Neural progenitor cell (in vitro differentiated cells): ENCODE data around the gene TTC31. TPM values are rescaled to one million over a fixed set of nuclear protein-coding genes. Genes with fewer than 3 reads are reported as not detected.

ENCODE experiments used
- DNase-seq: peaks from one replicate; pipeline ENCODE4 v3.0.0-alpha.2; 2016; ENCODE audit warnings: low spot score
- H2AFZ ChIP-seq: fragments of 200-600 bp; sonication (generic); replicated peaks from 2 replicates; pipeline ENCODE4 v1.6.1; 2016; ENCODE audit warnings: antibody characterized with exemption
- H3F3A ChIP-seq: fragments of 200-600 bp; sonication (generic); 2 replicates; pipeline ENCODE4 v1.6.1; 2016; ENCODE audit warnings: antibody characterized with exemption, low read depth
- H3K27ac ChIP-seq: fragments of 200-600 bp; sonication (generic); 2 replicates; pipeline ENCODE4 v1.5.1; 2016; ENCODE audit warnings: mild to moderate bottlenecking
- H3K27me3 ChIP-seq: fragments of 200-600 bp; sonication (generic); 2 replicates; pipeline ENCODE4 v1.6.1; 2016; ENCODE audit warnings: mild to moderate bottlenecking, moderate library complexity
- H3K36me3 ChIP-seq: fragments of 200-600 bp; sonication (generic); 2 replicates; pipeline ENCODE4 v1.5.1; 2016
- H3K4me1 ChIP-seq: fragments of 200-600 bp; sonication (generic); 2 replicates; pipeline ENCODE4 v1.6.1; 2016; ENCODE audit warnings: mixed run types
- H3K4me2 ChIP-seq: fragments of 200-600 bp; sonication (generic); 2 replicates; pipeline ENCODE4 v1.6.1; 2016
- H3K4me3 ChIP-seq: fragments of 200-600 bp; sonication (generic); 2 replicates; pipeline ENCODE4 v1.5.1; 2016
- H3K79me2 ChIP-seq: fragments of 200-600 bp; sonication (generic); 2 replicates; pipeline ENCODE4 v1.6.1; 2016; ENCODE audit warnings: low read depth
- H3K9ac ChIP-seq: fragments of 200-600 bp; sonication (generic); 2 replicates; pipeline ENCODE4 v1.6.1; 2016
- H3K9me3 ChIP-seq: fragments of 200-600 bp; sonication (generic); 2 replicates; pipeline ENCODE4 v1.5.1; 2016; ENCODE audit warnings: low read depth
- H4K20me1 ChIP-seq: fragments of 200-600 bp; sonication (generic); 2 replicates; pipeline ENCODE4 v1.6.1; 2016; ENCODE audit warnings: low read depth
- H3K27ac Mint-ChIP-seq: 3 replicates; pipeline ENCODE4 v1.8.0; 2021; ENCODE audit warnings: mixed read lengths
- H3K27me3 Mint-ChIP-seq: 2 replicates; pipeline ENCODE4 v1.8.0; 2022; ENCODE audit warnings: low read depth, mild to moderate bottlenecking, inconsistent platforms, moderate library complexity, mixed read lengths; ENCODE audit not compliant: insufficient read depth
- H3K36me3 Mint-ChIP-seq: 3 replicates; pipeline ENCODE4 v1.8.0; 2021; ENCODE audit warnings: mixed read lengths
- H3K4me1 Mint-ChIP-seq: 3 replicates; pipeline ENCODE4 v1.8.0; 2021; ENCODE audit warnings: mixed read lengths
- H3K4me3 Mint-ChIP-seq: 3 replicates; pipeline ENCODE4 v1.8.0; 2021; ENCODE audit warnings: mild to moderate bottlenecking, moderate library complexity, mixed read lengths
- H3K9me3 Mint-ChIP-seq: 3 replicates; pipeline ENCODE4 v1.8.0; 2020; ENCODE audit warnings: mixed read lengths
- EZH2 ChIP-seq: fragments of 200-600 bp; sonication (generic); IDR thresholded peaks from 2 replicates; pipeline ENCODE4 v1.6.1; 2017; ENCODE audit warnings: antibody characterized with exemption, mild to moderate bottlenecking, moderate library complexity
- EZH2phosphoT487 ChIP-seq: fragments of 200-600 bp; sonication (generic); IDR thresholded peaks from 2 replicates; pipeline ENCODE4 v1.6.1; 2017; ENCODE audit warnings: antibody characterized with exemption
- total RNA-seq: library from RNA; depleted of rRNA; stranded (reverse); fragments of >200 nt; gene quantifications from 2 replicates; pipeline ENCODE4 v1.2.3, GENCODE V29; 2015; ENCODE audit warnings: low replicate concordance
- TF ChIP-seq, protein P1 (sequence below): fragments of 200-600 bp; sonication (generic); IDR thresholded peaks from 2 replicates; pipeline ENCODE4 v1.5.1; 2017; ENCODE audit warnings: antibody characterized with exemption, mild to moderate bottlenecking

The TTC31 gene
- total RNA-seq, 1 donor from 2014 or later: 22.6 TPM

DNA sequence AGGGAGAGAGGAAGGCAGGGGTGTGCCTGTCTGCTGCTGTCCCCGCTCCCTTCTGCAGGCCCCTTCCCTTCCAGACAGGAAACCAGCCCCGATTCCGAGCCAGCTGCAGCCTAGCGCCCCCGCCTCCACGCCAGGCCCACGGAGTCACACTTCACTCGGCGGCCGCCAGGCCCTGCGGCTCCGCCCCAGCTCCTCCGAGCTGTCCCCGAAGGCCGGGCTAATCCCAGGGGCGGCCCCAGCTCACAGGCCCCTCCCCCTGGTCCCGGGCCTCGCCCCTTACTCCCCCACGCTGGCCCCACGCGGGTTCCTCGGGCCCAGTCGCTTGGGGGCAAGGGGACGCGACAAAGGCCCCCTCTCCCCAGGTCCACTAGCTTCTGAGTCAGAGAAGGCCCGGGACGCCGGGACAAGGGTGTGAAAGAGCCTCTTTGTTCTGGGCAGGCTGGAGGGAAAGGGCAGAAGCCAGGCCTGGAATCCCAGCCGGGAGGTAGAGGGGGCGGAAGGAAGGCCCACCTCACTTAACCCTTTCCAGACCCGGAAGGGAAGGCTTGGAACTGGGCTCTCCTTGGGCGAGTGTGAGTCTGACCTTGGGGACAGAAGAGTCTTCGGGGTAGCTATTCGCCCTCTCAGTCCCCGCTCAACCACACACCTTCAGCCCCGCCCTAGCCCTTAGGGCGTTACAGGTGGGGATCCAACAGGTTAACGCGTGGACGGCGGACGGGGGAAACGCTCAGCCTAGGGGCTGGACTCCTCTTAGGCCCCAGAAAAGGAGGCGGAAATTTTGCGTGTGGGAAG, 42.3 kb upstream of the TTC31 start:
- no peaks in the 10 kb centered on the region for H3K36me3 ChIP-seq
- peaks cover 39% of the 10 kb centered on the region for H3F3A ChIP-seq
- peak overlapping the region; percentile 80 for H3K9ac ChIP-seq
- H4K20me1 ChIP-seq: peaks cover 18% of the 10 kb centered on the region
- H3K27ac Mint-ChIP-seq: peak overlapping the region; percentile 96
- H3K4me2 ChIP-seq: peak overlapping the region; percentile 98
- peak overlapping the region; percentile 92 for H3K4me3 Mint-ChIP-seq
- H3K4me1 ChIP-seq: peaks cover 18% of the 10 kb centered on the region
- TF ChIP-seq, protein P1, sequence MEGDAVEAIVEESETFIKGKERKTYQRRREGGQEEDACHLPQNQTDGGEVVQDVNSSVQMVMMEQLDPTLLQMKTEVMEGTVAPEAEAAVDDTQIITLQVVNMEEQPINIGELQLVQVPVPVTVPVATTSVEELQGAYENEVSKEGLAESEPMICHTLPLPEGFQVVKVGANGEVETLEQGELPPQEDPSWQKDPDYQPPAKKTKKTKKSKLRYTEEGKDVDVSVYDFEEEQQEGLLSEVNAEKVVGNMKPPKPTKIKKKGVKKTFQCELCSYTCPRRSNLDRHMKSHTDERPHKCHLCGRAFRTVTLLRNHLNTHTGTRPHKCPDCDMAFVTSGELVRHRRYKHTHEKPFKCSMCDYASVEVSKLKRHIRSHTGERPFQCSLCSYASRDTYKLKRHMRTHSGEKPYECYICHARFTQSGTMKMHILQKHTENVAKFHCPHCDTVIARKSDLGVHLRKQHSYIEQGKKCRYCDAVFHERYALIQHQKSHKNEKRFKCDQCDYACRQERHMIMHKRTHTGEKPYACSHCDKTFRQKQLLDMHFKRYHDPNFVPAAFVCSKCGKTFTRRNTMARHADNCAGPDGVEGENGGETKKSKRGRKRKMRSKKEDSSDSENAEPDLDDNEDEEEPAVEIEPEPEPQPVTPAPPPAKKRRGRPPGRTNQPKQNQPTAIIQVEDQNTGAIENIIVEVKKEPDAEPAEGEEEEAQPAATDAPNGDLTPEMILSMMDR: peak; percentile 32
- TF ChIP-seq EZH2: no peak
- H3K27ac ChIP-seq: peak overlapping the region; percentile 98
- no peaks in the 10 kb centered on the region for H3K9me3 Mint-ChIP-seq
- H3K79me2 ChIP-seq: peaks cover 36% of the 10 kb centered on the region
- peaks cover 36% of the 10 kb centered on the region for H3K4me1 Mint-ChIP-seq
- peaks cover 4% of the 10 kb centered on the region for H3K36me3 Mint-ChIP-seq
- no peaks in the 10 kb centered on the region for H3K9me3 ChIP-seq
- H3K4me3 ChIP-seq: peak overlapping the region; percentile 77
- peaks cover 20% of the 10 kb centered on the region for H3K27me3 ChIP-seq
- H3K27me3 Mint-ChIP-seq: peaks cover 29% of the 10 kb centered on the region
- peak overlapping the region; percentile 92 for H2AFZ ChIP-seq
- DNase-seq: peak; percentile 94

GRCh38 chr2:74441170-74441689, 41.7 kb upstream of the TTC31 start:
- Histone ChIP-seq H3K36me3 (no peaks in the 10 kb centered on the region), H3K79me2 (peaks cover 36% of the 10 kb centered on the region), H3K4me2 (peak overlapping the region; percentile 98), H3K4me3 (peak overlapping the region; percentile 77), H3K27ac (peak overlapping the region; percentile 98), H3K4me1 (peaks cover 18% of the 10 kb centered on the region), H2AFZ (peak overlapping the region; percentile 92), H3K9me3 (no peaks in the 10 kb centered on the region), H4K20me1 (peaks cover 18% of the 10 kb centered on the region), H3K27me3 (peaks cover 22% of the 10 kb centered on the region), H3K9ac (peak overlapping the region; percentile 36), H3F3A (peaks cover 39% of the 10 kb centered on the region)
- H3K4me1 Mint-ChIP-seq: peaks cover 36% of the 10 kb centered on the region
- peak overlapping the region; percentile 92 for H3K4me3 Mint-ChIP-seq
- DNase-seq: peak; percentile 70
- no peak overlapping the region for H3K27ac Mint-ChIP-seq
- peaks cover 4% of the 10 kb centered on the region for H3K36me3 Mint-ChIP-seq
- TF ChIP-seq, protein P1: no peak
- TF ChIP-seq EZH2 (peak; percentile 27), EZH2phosphoT487 (no peak)
- H3K9me3 Mint-ChIP-seq: no peaks in the 10 kb centered on the region
- peaks cover 30% of the 10 kb centered on the region for H3K27me3 Mint-ChIP-seq

GRCh38 chr2:74441690-74442482, 41.0 kb upstream of the TTC31 start, which contains the start of gene RTKN:
Gene RTKN, minus strand, starts transcription at chr2:74441937. Its CDS starts 121 bp downstream, at chr2:74441816.
- H3K27ac ChIP-seq: peak within 1 kb of the TSS; percentile 98

More at GRCh38 chr2:74441690-74442482, 41.0 kb upstream of the TTC31 start, which contains the start of gene RTKN:
- H3K4me2 ChIP-seq: peak within 1 kb of the TSS; percentile 98
- H3K79me2 ChIP-seq: peaks cover 31% of the 10 kb centered on the region
- no peaks in the 10 kb centered on the region for H3K36me3 ChIP-seq
- TF ChIP-seq, protein P1: peak; percentile 17
- TF ChIP-seq EZH2phosphoT487 (peak; percentile 25), EZH2 (peak; percentile 50)
- peak; percentile 84 for DNase-seq
- H3K4me3 ChIP-seq: peak within 1 kb of the TSS; percentile 77
- Mint-ChIP-seq H3K9me3 (no peaks in the 10 kb centered on the region), H3K27me3 (peaks cover 29% of the 10 kb centered on the region), H3K4me1 (peaks cover 36% of the 10 kb centered on the region), H3K36me3 (peaks cover 4% of the 10 kb centered on the region), H3K27ac (peak within 1 kb of the TSS; percentile 83), H3K4me3 (peak within 1 kb of the TSS; percentile 92)
- no peaks in the 10 kb centered on the region for H3K9me3 ChIP-seq
- H3K9ac ChIP-seq: peak within 1 kb of the TSS; percentile 36
- H4K20me1 ChIP-seq: peaks cover 17% of the 10 kb centered on the region
- H3K4me1 ChIP-seq: peaks cover 18% of the 10 kb centered on the region
- H3F3A ChIP-seq: peaks cover 39% of the 10 kb centered on the region
- peak within 1 kb of the TSS; percentile 92 for H2AFZ ChIP-seq
- peaks cover 22% of the 10 kb centered on the region for H3K27me3 ChIP-seq
